NCI-H460 (cell line): Measurements from ENCODE around the gene RGS17. TPM values are rescaled to one million over a fixed set of nuclear protein-coding genes. Genes with fewer than 3 reads are reported as not detected.

Experiments used
- DNase-seq: peaks from one replicate; pipeline ENCODE4 v3.0.0-alpha.2; 2016; ENCODE audit warnings: low read depth; ENCODE audit errors: extremely low read depth
- total RNA-seq: library from RNA; depleted of rRNA; stranded (reverse); fragments of >200 nt; shearing (Covaris generic); gene quantifications from 2 replicates; pipeline ENCODE4 v1.2.3, GENCODE V29; 2014

RGS17 gene
- total RNA-seq, 1 experiment from 2014 or later = 0.20 TPM

DNA sequence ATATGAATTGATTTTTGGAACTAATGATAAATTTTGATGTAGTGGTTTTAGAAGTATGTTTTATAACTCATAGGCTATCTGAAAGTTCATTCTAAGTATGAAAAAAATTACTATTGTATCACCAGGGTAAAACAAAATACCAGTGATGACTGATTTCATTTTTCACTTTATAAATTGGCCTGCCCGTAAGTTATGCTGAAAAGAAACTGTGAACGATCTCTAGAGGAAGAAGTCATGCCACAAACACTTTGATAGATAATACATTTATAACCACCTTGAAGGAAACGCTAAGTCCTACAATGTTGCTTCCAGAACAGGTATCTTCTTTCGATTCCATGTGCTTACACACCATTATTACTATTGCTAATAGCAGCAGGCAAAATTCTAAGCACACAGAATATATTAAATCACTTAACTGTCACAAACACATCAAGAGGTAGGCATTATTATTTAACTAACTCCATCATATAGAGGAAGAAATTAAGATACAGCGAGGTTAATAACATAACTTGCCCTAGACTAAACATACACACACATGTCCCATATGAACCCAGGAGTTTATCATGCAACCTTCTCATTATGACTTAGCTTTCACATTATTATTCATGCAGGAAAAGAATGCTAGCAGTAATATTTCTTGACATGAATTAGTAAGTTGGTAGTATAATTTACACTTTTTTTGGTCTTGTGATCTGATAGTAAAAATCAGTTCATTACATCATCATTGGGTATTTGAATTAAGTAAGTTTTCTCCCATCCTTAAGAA lies 44.7 kb downstream of the RGS17 start:
- DNase-seq = no peak

DNA sequence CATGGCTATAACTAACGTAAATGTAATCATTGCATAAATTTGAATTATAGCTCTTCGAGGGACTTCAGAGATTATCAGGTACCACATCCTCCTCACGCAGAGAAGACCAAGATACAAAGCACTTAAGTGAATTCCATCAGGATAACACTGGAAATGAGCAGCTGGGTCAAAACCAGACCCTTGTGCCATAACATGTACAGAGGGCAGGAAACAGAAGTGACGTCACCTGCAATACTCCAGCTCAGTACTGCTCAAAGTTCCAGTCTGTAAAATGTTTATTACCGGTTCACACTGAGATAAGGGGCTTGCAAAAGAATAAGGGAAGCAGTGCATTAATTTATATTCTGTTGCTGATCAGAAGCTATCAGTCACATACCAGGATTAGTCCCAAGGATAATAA lies 45.8 kb downstream of the RGS17 start:
- no peak for DNase-seq

GRCh38 chr6:153084393-153084792 lies 46.7 kb downstream of the RGS17 start:
- DNase-seq = no peak

DNA sequence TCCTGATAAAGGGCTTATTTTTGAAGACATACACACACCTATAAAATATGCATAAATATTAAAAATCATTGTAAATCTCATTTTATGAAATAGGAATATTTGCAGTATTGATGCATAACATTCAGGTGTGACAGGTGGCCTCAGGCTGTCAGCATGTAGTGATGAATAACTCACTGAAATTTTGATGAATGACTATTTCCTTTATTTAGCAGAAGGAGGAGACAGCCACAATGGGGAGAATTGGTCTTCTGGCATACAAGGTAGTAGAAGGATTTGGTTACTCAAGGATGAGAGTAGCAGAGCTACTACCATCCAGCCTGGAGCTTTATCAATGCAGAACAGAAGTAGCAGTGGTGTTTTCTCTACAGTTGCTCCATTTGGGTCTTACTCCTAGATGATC lies 47.2 kb downstream of the RGS17 start:
- no peak for DNase-seq

- no peak for DNase-seq
Measured at GRCh38 chr6:153081914-153082313, 49.2 kb downstream of the RGS17 start.

GRCh38 chr6:153076431-153076830 lies 54.7 kb downstream of the RGS17 start:
- DNase-seq = no peak

DNA sequence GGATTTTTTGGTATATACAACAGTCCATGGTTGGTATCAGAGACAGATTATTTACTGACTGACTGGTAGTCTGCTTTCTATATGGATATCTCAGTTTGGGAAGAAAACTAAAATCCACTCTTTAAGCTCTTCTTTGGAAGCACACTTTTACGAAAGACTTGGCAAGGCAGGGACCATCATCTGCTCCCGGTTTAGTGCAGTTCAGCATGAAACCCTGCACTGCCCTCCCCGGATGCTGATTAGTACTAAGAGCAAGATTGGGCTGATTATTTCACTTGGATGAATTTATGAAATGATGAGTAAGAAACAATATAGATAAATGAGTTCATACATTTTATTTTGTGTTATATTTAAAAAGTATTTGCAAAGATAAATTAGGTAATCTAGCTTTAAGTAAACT lies 56.3 kb downstream of the RGS17 start:
- DNase-seq = no peak

GRCh38 chr6:153073841-153074240 lies 57.2 kb downstream of the RGS17 start:
- no peak for DNase-seq

- DNase-seq = no peak
Measured at GRCh38 chr6:153070756-153071155, 60.3 kb downstream of the RGS17 start.

DNA sequence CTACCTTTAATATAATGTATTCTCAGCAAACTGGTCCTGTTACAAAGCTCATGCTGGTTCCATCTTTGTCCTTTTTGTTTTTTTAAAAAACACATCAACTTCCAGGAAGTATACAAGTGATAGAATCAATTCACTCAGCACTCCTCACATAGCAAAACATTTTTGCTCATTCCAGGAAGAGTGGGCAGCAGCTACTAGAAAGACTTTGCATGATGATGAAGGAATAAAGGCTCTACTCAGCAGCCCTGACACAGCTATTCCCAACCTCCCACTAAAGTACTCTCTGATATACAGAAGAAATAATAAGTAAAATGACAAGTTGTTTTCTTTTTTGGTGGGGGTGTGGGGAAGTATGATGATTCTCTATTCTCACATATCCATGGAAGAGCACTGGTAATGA lies 61.2 kb downstream of the RGS17 start:
- DNase-seq = no peak

GRCh38 chr6:153065222-153065621 lies 65.9 kb downstream of the RGS17 start:
- DNase-seq = no peak

- no peak for DNase-seq
Measured at GRCh38 chr6:153063936-153064335, 67.1 kb downstream of the RGS17 start.

- no peak for DNase-seq
Measured at GRCh38 chr6:153062516-153062915, 68.6 kb downstream of the RGS17 start.

DNA sequence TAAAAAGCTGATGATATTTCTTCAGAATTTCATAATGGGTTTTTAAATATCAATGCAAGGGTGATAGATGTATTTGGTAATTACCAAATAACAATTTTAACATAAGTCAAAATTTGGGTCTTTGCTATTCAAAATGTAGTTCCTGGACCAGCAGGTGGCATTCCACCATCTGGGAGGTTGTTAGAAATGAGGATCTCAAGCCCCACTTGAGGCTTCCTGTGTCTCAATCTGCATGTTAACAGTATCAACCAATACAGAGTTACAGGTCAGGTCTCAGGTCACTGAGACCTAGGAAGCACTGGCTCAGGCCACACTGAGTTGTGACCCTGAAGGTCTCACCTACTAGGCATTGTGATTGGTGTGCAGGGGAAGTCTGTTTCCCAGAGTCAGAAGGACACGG lies 71.3 kb downstream of the RGS17 start:
- no peak for DNase-seq

- no peak for DNase-seq
Measured at GRCh38 chr6:153059311-153059710, 71.8 kb downstream of the RGS17 start.

GRCh38 chr6:153058909-153059308 lies 72.2 kb downstream of the RGS17 start:
- DNase-seq = no peak

GRCh38 chr6:153058291-153058690 lies 72.8 kb downstream of the RGS17 start:
- DNase-seq = no peak

DNA sequence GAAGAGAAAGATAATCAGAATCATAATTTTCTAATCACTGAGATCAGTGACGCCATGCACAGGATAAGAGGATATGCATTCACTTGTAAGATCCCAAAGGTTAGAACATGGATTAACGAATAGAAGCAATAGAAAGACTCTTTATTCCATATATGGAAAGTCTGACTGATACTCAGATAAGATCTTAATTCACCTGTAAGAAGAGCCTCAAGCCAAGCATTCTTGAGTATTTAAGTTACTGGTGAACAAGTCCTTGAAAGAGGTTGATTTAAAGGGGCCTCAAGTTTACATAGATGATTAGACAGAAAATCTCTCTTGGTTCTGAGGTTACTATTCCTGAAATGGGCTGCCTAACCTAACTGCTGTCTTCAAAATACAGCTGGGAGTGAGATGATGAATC lies 74.8 kb downstream of the RGS17 start:
- no peak for DNase-seq

DNA sequence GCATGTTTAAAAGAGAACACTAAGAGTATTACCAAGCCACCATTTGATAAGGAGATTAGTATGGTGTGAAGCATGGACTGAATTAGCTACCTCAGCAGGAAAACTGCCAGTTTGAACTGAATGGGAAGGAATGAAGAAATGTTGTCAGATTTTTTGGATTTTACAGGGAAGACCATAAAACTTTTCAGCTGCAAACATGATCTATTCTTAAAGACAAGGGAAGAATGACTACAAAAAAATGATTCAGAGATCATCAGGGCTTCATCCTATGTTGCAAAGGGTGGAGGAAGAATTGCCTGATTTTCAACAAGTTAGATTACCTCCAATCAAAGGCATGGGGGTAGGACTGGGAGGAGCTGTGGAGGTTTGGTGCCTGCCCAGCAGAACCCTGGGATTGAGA lies 79.3 kb downstream of the RGS17 start:
- no peak for DNase-seq

GRCh38 chr6:153048631-153049030 lies 82.5 kb downstream of the RGS17 start:
- no peak for DNase-seq

DNA sequence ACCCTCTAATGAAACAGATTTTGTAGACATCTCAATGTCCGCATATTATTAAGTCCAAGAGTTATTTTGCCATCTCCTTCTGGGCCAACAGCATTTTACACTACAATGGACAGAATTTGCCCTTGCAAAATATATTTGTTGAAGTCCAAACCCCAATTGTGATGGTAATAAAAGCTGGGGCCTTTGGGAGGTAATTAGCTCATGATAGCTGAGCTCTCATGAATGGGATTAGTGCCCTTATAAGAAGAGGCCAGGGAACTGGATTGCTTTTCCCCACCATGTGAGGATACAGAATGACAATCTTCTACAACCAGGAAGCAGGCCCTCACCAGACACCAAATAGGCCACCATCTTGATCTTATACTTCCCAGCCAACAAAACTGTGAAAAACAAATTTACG lies 83.7 kb downstream of the RGS17 start:
- no peak for DNase-seq

DNA sequence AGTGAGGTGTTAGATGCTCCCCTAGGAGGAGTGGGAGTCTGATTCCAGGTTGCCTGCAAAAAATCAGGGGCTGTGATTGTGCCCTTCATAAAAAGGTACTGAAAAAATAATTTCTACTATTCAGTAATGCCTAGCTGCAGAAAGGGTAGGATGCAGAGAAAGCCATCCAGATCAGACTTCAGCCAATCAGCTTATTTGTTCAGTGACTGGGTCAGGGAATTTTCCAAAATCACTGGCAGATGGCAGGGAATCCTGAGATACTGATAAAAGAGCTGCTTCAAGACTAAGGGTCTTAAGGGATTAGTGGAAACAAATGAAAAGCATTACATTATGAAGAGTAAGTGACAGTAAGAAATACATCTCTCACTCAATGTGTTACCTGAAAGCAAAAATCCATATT lies 85.8 kb downstream of the RGS17 start:
- no peak for DNase-seq

DNA sequence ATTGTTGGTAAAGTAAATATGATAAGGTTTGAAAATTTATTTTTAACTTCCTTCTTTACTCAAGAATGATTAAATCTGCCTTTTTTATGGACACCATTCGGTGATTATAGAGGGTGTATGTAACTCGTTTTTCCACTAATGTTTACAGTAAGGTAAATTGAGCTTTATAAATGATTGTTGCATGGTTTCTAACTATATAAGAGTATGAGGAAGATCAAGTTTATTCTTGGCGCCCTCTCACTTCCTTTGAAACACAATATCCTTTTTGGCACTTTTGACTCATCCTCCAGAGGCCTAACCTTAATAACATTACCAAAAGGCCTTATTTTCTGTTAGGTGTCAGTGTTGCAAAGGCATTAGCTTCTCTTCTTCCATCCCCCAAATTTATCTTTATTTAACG lies 86.8 kb downstream of the RGS17 start:
- DNase-seq = no peak
